GM13976 (cell line): ENCODE data around the gene ABTB2.

Experiments
- DNase-seq: peaks from one replicate; pipeline ENCODE4 v3.0.0; 2012; ENCODE audit warnings: low spot score
- in situ Hi-C: fragments of 300-500 bp; cut with MboI; formaldehyde crosslinking; loops from one replicate; pipeline ENCODE4 v1.12.0; 2022; ENCODE audit warnings: low sequenced_read_pairs, mixed read lengths, inconsistent platforms; ENCODE audit not compliant: unreplicated experiment
- TF ChIP-seq, protein P1 (sequence below): IDR thresholded peaks from 2 replicates; pipeline ENCODE4 v1.5.1; 2012; ENCODE audit warnings: borderline replicate concordance, mild to moderate bottlenecking; ENCODE audit not compliant: insufficient read depth; ENCODE audit errors: extremely low read depth, missing control alignments, control extremely low read depth

The ABTB2 gene

DNA sequence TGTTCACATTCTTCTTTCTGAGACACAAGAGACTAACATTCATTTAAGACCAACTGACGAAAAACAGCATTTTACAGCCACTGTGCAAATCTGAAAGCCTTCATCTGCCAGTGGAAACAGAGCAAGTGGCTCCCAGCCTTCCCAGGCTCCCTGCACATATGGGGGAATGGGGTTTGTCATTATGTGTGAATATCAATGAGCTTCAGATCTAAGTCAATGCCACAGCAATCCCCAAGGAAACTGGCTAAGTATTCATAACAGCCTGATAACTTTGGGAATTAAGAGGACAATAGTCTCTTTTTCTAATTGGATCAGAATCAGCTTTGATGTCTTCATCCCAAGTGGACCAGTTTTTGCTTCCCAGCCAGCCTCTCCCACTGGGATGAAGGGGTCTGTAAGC is 66.9 kb downstream of the ABTB2 start:
- in situ Hi-C loops = no loop called here
- no peak for DNase-seq
- TF ChIP-seq, protein P1, sequence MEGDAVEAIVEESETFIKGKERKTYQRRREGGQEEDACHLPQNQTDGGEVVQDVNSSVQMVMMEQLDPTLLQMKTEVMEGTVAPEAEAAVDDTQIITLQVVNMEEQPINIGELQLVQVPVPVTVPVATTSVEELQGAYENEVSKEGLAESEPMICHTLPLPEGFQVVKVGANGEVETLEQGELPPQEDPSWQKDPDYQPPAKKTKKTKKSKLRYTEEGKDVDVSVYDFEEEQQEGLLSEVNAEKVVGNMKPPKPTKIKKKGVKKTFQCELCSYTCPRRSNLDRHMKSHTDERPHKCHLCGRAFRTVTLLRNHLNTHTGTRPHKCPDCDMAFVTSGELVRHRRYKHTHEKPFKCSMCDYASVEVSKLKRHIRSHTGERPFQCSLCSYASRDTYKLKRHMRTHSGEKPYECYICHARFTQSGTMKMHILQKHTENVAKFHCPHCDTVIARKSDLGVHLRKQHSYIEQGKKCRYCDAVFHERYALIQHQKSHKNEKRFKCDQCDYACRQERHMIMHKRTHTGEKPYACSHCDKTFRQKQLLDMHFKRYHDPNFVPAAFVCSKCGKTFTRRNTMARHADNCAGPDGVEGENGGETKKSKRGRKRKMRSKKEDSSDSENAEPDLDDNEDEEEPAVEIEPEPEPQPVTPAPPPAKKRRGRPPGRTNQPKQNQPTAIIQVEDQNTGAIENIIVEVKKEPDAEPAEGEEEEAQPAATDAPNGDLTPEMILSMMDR = no peak

DNA sequence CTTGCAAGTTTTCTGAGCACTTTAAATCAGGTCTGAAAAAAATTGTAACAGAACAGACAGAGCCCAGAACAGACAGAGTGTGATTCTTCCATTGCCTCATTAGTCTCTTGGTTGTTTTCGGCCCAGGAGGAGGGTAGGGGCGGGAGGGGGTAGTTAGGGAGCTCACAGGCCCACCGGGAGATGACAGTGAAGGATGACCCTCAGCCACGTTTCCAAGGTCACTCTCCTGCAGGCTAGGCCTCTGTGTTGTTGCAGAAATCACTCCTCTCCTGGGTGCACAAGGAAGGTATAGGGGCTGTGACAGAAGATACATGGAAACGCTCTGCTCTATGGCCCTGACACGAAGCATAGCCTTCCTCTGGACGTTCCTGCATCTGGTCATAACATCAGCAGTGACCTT is 69.3 kb downstream of the ABTB2 start:
- in situ Hi-C loops = no loop called here
- DNase-seq = no peak
- TF ChIP-seq, protein P1 = no peak

DNA sequence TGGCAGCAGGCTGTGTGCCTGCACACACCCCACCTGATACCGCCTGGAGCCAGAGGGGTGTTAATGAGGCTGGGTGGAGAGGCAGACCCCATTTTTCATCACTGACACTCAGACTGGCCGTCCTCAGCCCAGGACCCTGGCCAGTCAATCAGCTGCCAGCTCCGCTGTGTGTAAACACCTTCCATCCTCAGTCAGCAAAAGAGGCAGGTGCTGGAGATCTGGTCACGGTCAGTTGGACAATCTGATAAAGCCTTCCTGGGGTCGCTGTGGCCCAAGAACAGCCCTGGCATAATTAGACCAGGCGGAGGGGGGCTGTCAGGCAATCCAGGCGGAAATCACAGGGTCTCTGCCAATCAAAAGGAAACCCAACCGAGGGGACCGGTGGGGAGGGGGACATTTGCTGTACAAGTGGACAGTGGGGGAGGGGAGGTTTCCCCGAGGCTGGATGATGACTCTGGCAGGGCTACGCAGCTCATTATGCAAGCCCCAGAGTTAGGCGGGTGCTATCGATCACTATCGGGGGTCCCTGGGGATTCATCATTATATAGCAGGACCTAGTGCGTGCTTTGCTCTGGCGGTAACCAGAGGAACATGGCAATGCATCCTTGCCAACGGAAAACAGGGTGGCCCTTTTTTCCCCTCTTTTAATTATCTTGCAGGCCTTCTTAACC is 72.9 kb downstream of the ABTB2 start:
- in situ Hi-C loops = no loop called here
- TF ChIP-seq, protein P1 = no peak
- no peak for DNase-seq

DNA sequence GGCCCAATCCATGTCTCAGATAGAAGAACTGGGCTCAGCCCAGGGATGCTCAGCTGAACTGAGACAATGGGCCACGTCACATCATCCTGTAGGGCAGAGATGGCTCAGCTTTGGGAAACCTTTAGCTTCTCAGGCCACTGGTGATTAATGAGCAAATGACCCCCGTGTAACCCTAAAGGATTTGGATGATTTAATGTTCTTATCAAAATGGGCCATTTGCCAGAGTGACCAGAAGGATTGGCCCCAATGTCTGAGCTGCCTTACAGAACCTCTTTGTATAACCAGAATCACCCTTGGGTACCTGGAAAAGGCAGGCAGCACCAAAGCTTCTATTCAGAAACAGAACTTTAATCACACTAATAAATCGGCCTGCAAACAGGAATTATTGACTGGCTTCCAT is 73.7 kb downstream of the ABTB2 start:
- TF ChIP-seq, protein P1 = no peak
- in situ Hi-C loops = no loop called here
- no peak for DNase-seq

- in situ Hi-C loops = no loop called here
- DNase-seq = no peak
- TF ChIP-seq, protein P1 = no peak
Observed at GRCh38 chr11:34280945-34281872, 76.6 kb downstream of the ABTB2 start.

DNA sequence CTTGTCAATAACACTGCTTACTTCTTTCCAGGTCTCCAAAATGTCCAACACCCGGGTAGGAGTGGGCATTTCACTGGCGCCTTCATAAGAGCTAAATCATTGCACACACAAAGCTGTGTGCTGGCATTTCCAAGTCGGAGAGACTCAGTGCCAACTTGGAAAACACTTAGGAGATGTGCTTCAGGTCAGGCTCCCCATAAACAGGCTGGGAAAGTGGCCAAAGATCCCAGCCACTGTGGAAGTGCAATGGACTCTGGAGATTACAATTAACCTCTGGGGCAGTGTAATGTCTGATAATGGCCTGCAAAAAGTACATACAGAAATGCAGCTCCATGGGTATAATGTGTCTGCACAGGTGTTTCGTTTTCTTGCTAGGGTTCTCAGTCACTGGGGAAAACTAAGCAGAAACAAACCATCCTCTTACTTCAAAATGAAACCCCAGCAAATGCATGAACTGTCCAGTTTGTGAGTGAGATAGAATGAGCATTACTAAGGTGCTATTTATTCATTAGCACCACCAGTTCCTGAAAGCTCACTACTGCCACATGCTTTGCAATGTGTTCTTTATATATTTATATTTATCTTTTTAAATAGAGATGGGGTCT is 79.0 kb downstream of the ABTB2 start:
- DNase-seq = peak; percentile 42
- TF ChIP-seq, protein P1 = no peak
- in situ Hi-C loops = no loop called here
